ENCODE results near the gene PKD1. TPM values are rescaled to one million over a fixed set of nuclear protein-coding genes. Genes with fewer than 3 reads are reported as not detected.
"Not testable (repeated sequence)": the region's sequence is repeated elsewhere in the genome, so short reads cannot be mapped to it uniquely, and the experiment has no call there.

PKD1 gene
- total RNA-seq, 1 experiment from 2014 or later: 58.9 TPM

- no peak overlapping the region for H3K9ac ChIP-seq (ENCODE audit: low read length)
- ChIA-PET POLR2A (ENCODE audit: unreplicated experiment) (no interaction called here), CTCF (no interaction called here)
- H3K4me3 ChIP-seq (ENCODE audit: low read length): no peak overlapping the region
- TF ChIP-seq EZH2 (IDR thresholded peaks at IDR 0.05; ENCODE audit: low read length, unreplicated experiment): no peak
- TF ChIP-seq CTCF (conservative IDR thresholded peaks at IDR 0.05; ENCODE audit: low read depth, low read length): no peak
- TF ChIP-seq EZH2phosphoT487 (IDR thresholded peaks at IDR 0.05; ENCODE audit: borderline replicate concordance, low read length): no peak
- intact Hi-C loops (cut with micrococcal nuclease): no loop called here
- H3K4me2 ChIP-seq (ENCODE audit: low read length): no peak overlapping the region
- no peak overlapping the region for H3K27ac ChIP-seq (ENCODE audit: low read length)
- no peaks in the 10 kb centered on the region for H3K4me1 ChIP-seq (ENCODE audit: insufficient read depth, low read length)
- no peaks in the 10 kb centered on the region for H3K9me2 ChIP-seq (replicated peaks; ENCODE audit: low read length)
- H2AFZ ChIP-seq (ENCODE audit: low read length): no peak overlapping the region
- H3F3A ChIP-seq (ENCODE audit: low read length, unreplicated experiment): no peaks in the 10 kb centered on the region
- H3K9me3 ChIP-seq (ENCODE audit: low read length): no peaks in the 10 kb centered on the region
- H4K20me1 ChIP-seq (ENCODE audit: low read length): no peaks in the 10 kb centered on the region
- H3K79me2 ChIP-seq (ENCODE audit: low read length): no peaks in the 10 kb centered on the region
- ATAC-seq: no peak
- no TSS peak for BruUV-seq (replicated peaks)
- H3K27me3 ChIP-seq (ENCODE audit: low read length): no peaks in the 10 kb centered on the region
- H3K36me3 ChIP-seq (ENCODE audit: low read depth, low read length): no peaks in the 10 kb centered on the region
- no peak for DNase-seq
These were observed 20.1 kb downstream of the PKD1 start for GRCh38 chr16:2115591-2115973.

- CTCF ChIA-PET; POLR2A ChIA-PET (ENCODE audit: unreplicated experiment); DNase-seq; H3K4me1 ChIP-seq (ENCODE audit: insufficient read depth, low read length); BruUV-seq (replicated peaks); H3K36me3 ChIP-seq (ENCODE audit: low read depth, low read length); H3K27me3 ChIP-seq (ENCODE audit: low read length); H3K4me2 ChIP-seq (ENCODE audit: low read length); ATAC-seq; intact Hi-C loops (cut with micrococcal nuclease); H2AFZ ChIP-seq (ENCODE audit: low read length); H4K20me1 ChIP-seq (ENCODE audit: low read length); H3K9me2 ChIP-seq (replicated peaks; ENCODE audit: low read length); H3K9ac ChIP-seq (ENCODE audit: low read length); H3K4me3 ChIP-seq (ENCODE audit: low read length); H3K79me2 ChIP-seq (ENCODE audit: low read length); H3F3A ChIP-seq (ENCODE audit: low read length, unreplicated experiment); H3K27ac ChIP-seq (ENCODE audit: low read length); H3K9me3 ChIP-seq (ENCODE audit: low read length): not testable (repeated sequence)
These were observed 20.7 kb downstream of the PKD1 start for GRCh38 chr16:2114885-2115590.

- H3K36me3 ChIP-seq (ENCODE audit: low read depth, low read length); DNase-seq; H3K9ac ChIP-seq (ENCODE audit: low read length); ATAC-seq; H3K79me2 ChIP-seq (ENCODE audit: low read length); H3K4me1 ChIP-seq (ENCODE audit: insufficient read depth, low read length); H3K9me2 ChIP-seq (replicated peaks; ENCODE audit: low read length); H2AFZ ChIP-seq (ENCODE audit: low read length); CTCF ChIA-PET; H3K4me3 ChIP-seq (ENCODE audit: low read length); H3K27me3 ChIP-seq (ENCODE audit: low read length); BruUV-seq (replicated peaks); POLR2A ChIA-PET (ENCODE audit: unreplicated experiment); H3K27ac ChIP-seq (ENCODE audit: low read length); H3K4me2 ChIP-seq (ENCODE audit: low read length); H3K9me3 ChIP-seq (ENCODE audit: low read length); H4K20me1 ChIP-seq (ENCODE audit: low read length); intact Hi-C loops (cut with micrococcal nuclease); H3F3A ChIP-seq (ENCODE audit: low read length, unreplicated experiment): not testable (repeated sequence)
These were observed 21.5 kb downstream of the PKD1 start for GRCh38 chr16:2114225-2114624.

GRCh38 chr16:2112539-2113106 lies 23.1 kb downstream of the PKD1 start:
- H2AFZ ChIP-seq (ENCODE audit: low read length); CTCF ChIA-PET; H3K4me3 ChIP-seq (ENCODE audit: low read length); H3K27me3 ChIP-seq (ENCODE audit: low read length); H3K9me2 ChIP-seq (replicated peaks; ENCODE audit: low read length); H3K27ac ChIP-seq (ENCODE audit: low read length); H4K20me1 ChIP-seq (ENCODE audit: low read length); ATAC-seq; H3K4me2 ChIP-seq (ENCODE audit: low read length); H3F3A ChIP-seq (ENCODE audit: low read length, unreplicated experiment); DNase-seq; H3K9me3 ChIP-seq (ENCODE audit: low read length); H3K79me2 ChIP-seq (ENCODE audit: low read length); H3K36me3 ChIP-seq (ENCODE audit: low read depth, low read length); POLR2A ChIA-PET (ENCODE audit: unreplicated experiment); BruUV-seq (replicated peaks); H3K4me1 ChIP-seq (ENCODE audit: insufficient read depth, low read length); intact Hi-C loops (cut with micrococcal nuclease); H3K9ac ChIP-seq (ENCODE audit: low read length): not testable (repeated sequence)

- H4K20me1 ChIP-seq (ENCODE audit: low read length); intact Hi-C loops (cut with micrococcal nuclease): not testable (repeated sequence)
These were observed 24.0 kb downstream of the PKD1 start for GRCh38 chr16:2111412-2112335.

More at GRCh38 chr16:2111412-2112335, 24.0 kb downstream of the PKD1 start:
- H3K79me2 ChIP-seq (ENCODE audit: low read length); H3K9me2 ChIP-seq (replicated peaks; ENCODE audit: low read length); BruUV-seq (replicated peaks); CTCF ChIA-PET; H3K9ac ChIP-seq (ENCODE audit: low read length); ATAC-seq; H3K27ac ChIP-seq (ENCODE audit: low read length); H3K36me3 ChIP-seq (ENCODE audit: low read depth, low read length); H3K9me3 ChIP-seq (ENCODE audit: low read length); H3F3A ChIP-seq (ENCODE audit: low read length, unreplicated experiment); H3K4me2 ChIP-seq (ENCODE audit: low read length); H3K27me3 ChIP-seq (ENCODE audit: low read length); H2AFZ ChIP-seq (ENCODE audit: low read length); H3K4me3 ChIP-seq (ENCODE audit: low read length); POLR2A ChIA-PET (ENCODE audit: unreplicated experiment); DNase-seq; H3K4me1 ChIP-seq (ENCODE audit: insufficient read depth, low read length): not testable (repeated sequence)
